Measurements from ENCODE around the gene XYLB.

XYLB gene

GRCh38 chr3:38454884-38455638, 108.5 kb downstream of the XYLB start:
- no peak for DNase-seq (ENCODE audit: low spot score)

DNA sequence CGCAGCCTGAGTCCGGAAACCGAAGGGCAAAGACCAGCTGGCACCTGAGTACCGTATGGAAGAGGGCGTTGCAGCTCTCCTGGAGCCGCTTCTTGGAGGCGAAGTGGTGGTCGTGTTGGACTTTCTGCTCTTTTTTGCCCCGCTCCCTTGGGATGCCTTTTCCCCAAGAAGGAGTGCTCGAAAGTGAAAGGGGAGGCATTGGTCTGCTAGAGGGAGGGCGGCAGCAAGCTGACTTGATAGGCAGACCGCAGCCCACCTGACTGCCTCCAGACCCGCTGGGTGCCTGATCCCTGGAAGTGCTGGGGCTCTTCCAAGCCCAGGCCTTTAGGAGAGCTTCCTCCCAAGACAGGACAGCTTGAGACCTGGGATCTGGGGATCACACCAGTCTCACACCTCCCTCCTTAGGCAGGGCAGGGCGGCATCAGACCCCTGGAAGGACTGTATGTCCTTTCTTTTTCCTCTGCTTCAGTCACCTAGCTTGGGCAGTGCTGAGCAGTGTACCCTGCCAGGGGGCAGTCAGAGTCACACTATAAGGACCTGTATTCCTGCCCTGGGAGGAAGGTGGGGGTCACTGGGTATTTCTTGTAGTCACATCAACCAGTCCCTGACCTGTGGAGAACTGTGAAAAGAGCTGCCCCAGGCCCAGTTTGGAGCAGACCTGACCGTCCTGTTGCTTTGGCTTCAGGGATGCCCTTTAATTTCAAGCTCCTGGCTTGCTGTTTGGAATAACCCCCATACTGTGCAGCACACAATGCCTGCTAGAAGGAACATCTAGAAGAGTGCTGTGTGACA, 109.2 kb downstream of the XYLB start:
- no peak for DNase-seq (ENCODE audit: low spot score)

DNA sequence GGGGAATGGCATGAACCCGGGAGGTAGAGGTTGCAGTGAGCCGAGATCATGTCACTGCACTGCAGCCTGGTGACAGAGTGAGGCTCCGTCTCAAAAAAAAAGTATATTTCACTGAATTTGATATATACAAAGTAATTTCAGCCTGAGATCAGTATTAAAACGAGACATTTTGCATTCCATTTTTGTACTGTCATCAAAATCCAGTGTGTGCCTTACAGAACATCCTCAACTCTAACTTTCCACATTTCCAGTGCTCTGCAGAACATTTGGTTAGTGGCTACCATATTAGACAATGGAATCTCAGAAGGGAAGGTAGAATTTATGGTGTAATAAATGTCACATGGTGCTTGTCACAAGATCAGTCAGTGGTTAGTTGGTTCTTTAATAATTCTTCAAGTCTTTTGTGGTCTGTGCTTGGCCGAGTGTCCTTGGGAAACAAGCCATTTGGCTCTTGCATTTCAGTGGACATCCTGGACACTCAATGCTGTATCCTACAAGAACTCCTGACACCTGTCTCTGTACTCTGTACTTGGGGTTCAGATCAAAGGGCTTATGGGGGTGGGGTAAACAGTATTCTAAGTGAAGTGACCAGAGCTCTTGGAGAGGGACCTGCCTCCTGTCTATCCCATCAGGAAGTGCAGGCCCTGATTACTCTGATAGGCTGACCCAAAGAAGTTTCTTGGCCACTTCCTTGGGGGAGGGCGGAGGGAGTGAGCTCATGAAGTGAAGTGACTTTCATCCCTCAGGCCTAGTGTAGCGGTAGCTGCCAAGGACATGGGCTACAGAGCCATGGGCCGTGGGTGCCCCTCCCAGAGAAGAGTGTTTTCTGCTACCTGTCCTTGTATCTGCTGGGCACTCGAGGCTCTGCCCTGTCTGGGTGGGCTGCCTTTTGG, 110.8 kb downstream of the XYLB start:
- DNase-seq (ENCODE audit: low spot score): no peak

- DNase-seq (ENCODE audit: low spot score): no peak
These were observed 112.4 kb downstream of the XYLB start for GRCh38 chr3:38458796-38459498.

- DNase-seq (ENCODE audit: low spot score): no peak
These were observed 113.0 kb downstream of the XYLB start for GRCh38 chr3:38459499-38460048.

GRCh38 chr3:38460377-38461270, 114.0 kb downstream of the XYLB start:
- no peak for DNase-seq (ENCODE audit: low spot score)

Data from kidney capillary endothelial cell (primary cell).